GM19468 (cell line): ENCODE measurements around the gene CDHR3.

Experiments
- ATAC-seq: cut with Tn5 transposase; IDR thresholded peaks from one replicate; pipeline ENCODE4 v1.9.1; 2021; ENCODE audit warnings: mild to moderate bottlenecking, moderate library complexity, moderate number of reproducible peaks; ENCODE audit not compliant: unreplicated experiment; ENCODE audit errors: extremely low read depth

Gene CDHR3

DNA sequence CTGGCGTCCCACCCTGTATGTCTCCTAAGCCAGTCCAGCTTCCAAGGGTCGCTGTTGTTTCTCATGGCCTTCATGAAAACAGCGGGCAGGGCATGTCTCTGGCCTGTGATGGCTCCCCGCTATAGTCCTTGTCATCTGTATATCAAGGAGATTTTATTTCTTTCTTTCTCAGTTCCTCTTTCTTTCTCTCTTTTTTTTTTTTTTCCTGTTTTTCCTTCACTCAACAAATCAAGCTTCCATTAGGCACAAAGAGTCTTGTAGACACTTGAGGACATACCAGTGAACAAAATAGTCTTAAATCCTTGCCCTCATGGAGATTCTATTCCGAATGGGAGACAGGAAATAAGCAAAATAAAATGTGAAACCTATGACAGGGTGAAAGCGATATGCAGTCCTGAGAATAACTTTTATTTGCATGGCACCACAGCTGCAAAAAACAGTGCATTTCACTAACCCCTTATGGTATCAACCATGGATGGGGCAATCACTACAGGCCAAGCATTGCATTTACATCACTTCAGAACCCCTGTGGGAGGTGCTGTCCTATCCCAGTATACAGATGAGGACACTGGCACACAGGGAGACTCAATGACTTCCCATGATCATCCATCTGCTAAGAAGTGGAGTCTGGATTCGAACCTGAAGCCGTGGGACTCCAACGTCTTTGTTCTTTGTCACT, 98.4 kb downstream of the CDHR3 start:
- ATAC-seq = no peak

DNA sequence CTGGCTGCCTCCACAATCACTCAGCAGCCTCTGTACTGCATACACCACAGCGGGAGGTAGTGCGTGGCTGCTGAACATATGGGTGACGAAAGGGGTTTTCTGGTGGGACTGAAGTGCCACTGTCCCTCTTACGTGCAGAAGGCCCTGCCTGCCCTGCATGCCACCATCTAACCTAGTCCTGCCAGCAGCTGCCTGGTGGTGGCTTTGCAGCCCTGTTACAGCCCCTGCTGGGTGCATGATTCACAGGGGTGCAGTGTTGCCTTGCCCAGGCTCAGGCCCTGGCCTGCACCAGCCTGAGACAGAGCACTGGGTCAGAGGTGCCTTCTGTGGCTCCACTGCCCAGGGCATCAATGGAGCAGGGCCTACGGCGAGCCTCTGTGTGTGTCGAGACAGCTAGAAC, 98.9 kb downstream of the CDHR3 start:
- no peak for ATAC-seq

DNA sequence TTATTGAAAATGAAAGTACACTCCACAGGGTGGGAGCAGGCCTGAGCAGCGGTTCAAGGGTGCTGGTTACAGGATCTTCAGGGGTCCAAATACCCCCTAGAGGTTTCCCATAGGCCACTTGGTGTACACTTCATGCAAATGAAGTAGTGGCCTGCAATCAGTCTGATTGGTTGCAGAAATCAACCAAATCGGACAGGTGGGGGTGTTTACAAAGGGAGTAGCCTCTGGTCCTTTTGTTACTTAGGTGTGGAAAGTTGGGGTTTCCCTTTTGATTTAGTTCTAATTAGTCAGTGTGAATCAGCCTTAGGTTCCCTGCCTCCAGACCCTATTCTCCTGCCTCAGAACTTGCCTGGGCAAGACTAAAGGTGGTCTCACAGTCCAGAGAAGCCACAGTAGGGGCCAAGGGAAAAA, 99.5 kb downstream of the CDHR3 start:
- ATAC-seq = no peak

DNA sequence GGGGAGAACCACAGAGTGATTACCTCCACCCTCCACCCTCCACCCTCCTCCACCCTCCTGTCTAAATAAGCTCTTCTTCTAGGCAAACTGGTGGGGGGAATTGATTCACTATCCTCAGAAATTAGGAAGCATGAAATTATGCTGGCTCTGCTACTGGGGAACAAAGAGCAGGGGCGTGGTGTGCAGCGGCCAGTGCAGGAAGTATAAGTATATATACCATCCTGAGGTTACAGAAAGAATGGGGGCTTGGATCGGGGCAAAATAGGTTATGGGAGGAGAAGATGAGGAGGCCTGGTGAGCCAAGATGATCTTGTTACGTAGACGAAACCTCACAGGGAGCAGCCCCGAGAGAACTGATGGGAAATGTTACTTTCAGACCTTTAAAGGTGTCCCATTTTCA, 100.0 kb downstream of the CDHR3 start:
- no peak for ATAC-seq

- ATAC-seq = no peak
These were observed 100.6 kb downstream of the CDHR3 start for GRCh38 chr7:106063692-106064091.

DNA sequence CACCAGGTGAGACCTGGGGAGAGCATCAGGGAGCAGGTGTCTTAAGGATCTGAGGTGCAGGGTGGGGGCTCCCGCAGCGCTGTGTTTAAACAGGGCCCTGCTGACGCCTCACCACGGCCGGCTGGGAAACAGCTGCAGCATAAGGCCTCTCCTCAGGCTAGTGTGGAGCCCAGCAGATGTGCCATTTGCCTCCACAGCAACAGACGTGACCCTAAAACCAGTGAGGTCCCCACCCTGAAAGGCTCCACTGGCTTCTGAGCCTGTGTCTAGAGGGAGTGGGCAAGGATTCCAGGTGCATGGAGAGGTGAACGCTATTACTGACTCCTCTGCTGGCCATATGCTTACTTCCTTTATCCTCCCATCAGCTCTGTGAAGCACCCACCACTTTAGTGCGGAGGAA, 101.3 kb downstream of the CDHR3 start:
- no peak for ATAC-seq

DNA sequence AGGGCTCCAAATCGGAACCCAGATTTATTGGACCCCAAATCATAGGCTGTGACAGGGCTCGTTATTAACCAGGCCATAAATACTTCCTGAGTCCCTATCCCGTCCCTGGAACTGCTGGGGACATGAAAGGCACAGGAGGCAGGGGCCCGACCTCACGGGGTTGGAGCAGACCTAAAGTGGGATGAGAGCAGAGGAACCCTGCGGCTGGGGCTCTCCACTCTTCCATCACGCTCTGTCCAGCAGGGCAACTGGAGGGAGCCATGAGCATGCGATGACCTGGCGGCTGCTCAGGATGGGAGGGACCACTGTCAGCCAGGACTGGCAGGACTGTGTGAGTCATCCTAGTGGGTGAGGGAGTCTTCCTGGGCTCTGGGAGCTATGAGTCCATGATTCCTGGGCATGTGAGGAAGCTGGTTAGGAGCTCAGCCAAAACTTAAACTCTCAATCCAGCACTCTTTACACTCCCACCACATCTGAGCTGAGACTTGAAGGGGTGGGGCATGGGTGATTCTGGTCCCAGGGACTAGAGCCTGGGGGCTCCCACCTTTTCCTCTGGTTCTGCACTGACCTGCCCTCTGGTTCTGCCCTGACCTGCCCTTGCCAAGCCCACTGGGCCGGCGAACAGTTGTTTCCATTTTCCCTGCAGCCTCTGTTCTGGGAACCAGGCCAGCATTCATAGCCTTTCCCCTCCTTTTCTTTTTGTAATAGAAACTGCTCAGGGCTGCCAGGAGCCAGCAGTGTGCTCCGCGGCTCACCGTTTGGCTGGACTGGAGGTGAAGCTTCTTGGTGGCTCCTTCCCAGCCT, 101.9 kb downstream of the CDHR3 start:
- no peak for ATAC-seq

GRCh38 chr7:106065575-106066500, 102.8 kb downstream of the CDHR3 start:
- no peak for ATAC-seq

- ATAC-seq = no peak
These were observed 104.6 kb downstream of the CDHR3 start for GRCh38 chr7:106067678-106068077.

GRCh38 chr7:106068538-106068961, 105.5 kb downstream of the CDHR3 start:
- ATAC-seq = no peak

- no peak for ATAC-seq
These were observed 105.9 kb downstream of the CDHR3 start for GRCh38 chr7:106068986-106069385.

DNA sequence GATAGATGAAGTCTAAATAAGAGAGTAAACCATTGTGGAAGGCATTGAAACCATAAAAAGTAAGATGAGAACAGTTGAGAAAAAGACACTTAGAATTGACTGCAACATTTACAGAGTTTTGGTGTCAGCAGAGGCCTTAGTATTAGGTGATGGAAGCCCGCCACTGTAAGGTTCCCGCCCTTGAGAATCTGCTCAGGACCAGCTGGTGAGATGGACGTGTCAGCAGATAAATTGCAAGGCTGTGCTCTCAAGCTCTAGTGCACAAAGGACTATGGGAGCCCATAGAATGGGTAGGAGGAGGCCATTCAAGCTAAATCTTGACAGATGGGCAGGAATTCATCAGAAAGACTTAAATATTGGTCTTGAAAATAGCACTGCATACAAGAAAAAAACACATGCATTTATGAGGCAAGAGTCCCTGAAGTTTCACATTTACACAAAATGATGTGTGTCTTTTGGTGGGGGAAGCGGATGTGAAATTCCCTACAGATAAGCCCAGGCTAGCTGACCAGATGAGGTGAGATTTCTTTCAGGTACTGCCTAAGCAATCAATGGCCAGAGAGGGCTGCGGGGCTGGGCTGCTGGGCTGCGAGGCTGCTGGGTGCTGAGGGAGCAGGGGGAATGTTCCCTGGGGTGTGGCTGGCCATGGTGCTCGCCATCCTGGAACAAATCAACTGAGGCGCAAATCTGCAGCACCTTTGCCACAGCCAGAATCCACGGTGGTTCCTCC, 106.6 kb downstream of the CDHR3 start:
- no peak for ATAC-seq

DNA sequence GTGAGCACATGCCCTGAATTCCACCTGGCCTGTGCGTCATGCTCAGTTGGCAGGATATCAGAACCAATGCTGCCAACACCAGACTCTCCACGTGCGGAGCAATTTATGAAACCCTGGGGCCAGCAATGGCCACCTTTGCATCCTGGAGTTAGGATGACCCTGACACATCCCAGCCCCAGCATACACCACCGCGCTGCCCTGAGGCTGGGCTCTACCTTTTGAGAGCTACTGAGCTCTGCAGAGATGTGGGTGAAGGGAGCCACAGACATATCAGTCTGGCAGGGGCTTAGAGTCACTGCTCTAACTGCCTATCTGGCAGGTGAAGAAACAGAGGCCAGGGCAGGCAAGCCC, 107.1 kb downstream of the CDHR3 start:
- ATAC-seq = no peak

DNA sequence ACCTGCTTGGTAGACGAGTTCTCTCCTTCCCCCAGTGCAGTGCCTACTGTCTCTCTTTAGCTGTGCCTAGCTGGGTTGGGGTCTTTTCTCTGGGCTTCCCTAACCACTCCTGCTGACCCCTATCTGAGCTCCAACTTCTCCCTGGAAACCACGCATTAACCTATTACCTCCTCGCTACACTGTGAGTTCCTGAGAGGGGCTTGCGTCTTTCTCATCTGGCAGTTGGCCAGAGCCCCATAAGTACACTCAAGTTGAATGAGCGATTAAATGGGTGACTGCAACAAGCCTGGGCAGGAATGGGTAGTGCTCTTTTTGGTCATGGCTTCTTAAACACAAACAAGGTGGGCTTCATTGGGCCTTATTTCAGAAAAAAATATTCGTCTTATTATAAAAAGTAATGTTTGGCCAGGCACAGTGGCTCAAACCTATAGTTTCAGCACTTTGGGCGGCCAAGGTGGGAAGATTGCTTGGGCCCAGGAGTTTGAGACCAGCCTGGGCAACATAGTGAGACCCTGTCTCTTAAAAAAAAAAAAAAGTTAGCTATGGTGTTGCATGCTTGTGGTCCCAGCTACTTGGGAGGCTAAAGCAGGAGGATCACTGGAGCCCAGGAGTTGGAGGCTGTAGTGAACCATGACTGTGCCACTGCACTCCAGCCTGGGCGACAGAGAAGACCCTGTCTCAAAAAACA, 107.6 kb downstream of the CDHR3 start:
- ATAC-seq = no peak

DNA sequence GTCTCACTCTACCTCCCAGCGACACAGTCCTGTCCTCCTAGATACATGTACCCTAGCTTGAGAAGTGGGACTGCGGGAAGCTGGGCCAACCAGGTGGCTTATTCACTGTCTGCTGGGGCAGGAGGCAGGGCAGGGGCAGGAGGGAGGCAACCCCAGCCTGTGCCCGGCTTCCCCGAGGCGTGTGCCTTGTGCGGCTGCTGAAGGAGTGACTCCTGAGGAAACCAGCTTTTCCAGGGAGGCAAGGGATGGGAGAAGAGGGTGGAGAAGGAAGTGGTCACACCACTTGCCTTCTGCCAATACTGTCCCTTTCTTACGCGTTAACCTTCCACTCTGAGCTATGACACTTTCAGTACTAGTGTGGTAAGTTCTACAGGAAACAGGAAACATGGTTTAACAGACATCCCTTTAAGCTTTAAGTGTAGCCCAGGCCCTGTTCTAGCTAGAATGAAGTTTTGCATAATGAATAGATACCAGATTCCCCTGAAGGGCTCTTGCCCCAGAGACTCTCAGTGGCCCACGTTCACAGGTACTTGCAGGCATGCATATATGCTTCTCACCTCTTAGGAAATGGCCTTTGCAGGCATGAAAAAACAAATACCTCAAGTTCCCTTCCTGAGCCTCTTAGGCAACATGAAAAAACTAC, 108.4 kb downstream of the CDHR3 start:
- ATAC-seq = peak; percentile 95

- ATAC-seq = no peak
These were observed 109.1 kb downstream of the CDHR3 start for GRCh38 chr7:106071999-106072714.

GRCh38 chr7:106072715-106073091, 109.6 kb downstream of the CDHR3 start:
- no peak for ATAC-seq

DNA sequence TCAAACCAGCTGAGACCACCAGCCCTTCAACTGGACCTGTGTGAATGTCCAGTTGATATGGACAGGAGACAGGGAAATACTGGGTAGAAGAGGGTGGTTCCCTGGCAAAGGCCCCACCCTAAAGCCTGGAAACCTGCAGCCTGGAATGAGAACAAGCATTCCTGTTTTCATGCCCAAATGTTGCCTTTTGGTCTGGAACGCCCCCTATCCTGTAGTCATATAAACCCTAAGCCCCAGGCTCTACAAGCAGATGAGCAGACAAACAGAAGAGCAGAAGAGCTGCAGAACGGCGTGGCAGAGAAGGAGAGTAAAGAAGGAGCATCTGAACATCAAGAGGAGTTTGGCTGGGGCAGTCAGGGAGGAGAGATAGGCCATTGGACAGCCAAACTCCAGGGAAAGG, 110.6 kb downstream of the CDHR3 start:
- ATAC-seq = no peak

DNA sequence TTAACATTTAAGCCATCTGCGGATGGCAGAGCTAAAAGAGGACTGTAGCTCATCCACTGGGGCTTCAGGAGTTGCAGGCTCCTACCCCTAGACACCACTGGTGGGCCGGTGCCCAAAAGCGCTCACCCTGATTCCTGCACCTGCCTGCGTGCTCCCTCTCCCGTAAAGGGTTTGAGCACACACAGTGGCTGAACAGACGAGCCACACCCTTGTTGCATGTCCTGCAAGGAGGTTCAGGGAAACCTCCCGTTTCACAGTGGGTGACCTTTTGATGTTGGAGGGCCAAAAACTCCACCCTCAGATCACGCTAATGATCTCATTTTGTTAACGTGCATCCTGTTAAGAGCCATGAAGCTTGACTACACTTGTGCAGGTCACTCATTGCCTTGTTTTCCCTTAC, 111.2 kb downstream of the CDHR3 start:
- no peak for ATAC-seq
